CD4-positive, alpha-beta T cell treated with Interleukin-12 subunit alpha and Interleukin-12 subunit beta, for 1 hour (primary cell): ENCODE results near the gene ZNF418.
"Not testable (repeated sequence)": the region's sequence is repeated elsewhere in the genome, so short reads cannot be mapped to it uniquely, and the experiment has no call there.

Source experiments
- DNase-seq: peaks from one replicate; pipeline ENCODE4 v3.0.0-alpha.2; 2020

Gene ZNF418

DNA sequence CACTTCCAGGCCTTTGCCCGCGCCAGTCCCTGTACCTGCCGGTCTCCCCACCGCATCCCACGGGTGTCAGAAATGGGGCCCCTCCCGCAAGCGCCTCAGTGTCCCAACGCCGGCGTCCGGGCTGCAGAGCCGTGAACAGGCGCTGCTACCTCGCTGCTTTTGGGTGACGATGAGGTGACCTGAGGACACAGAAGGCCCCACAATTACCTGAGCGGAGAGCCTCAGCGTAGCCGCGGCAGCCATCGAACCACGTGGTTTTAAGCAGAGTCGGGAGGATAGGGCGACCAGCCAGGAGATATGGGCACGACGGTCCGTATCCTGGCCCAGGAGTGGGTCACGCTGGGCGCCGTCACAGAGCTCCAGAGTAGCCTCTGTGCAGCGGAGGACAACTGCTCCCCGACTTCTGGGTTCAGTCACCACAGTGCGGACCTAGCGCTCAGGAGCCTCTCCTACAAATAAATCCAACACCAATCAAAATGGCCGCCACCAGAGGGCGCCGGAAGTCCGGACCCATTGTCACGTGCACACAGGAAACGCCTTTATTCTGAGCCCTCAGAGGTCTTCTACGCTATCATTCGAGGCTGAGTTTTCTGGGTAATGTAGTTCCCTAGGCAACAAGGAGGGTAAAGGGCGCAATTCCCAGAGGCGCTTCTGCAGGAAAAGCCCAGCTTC lies 46.5 kb downstream of the ZNF418 start, which contains the start of gene ZNF814:
Gene ZNF814 (minus strand): TSS at position 478 of the 672 bp plus-strand sequence. CDS start 235 bp downstream, at position 243.
- DNase-seq = peak; percentile 88

DNA sequence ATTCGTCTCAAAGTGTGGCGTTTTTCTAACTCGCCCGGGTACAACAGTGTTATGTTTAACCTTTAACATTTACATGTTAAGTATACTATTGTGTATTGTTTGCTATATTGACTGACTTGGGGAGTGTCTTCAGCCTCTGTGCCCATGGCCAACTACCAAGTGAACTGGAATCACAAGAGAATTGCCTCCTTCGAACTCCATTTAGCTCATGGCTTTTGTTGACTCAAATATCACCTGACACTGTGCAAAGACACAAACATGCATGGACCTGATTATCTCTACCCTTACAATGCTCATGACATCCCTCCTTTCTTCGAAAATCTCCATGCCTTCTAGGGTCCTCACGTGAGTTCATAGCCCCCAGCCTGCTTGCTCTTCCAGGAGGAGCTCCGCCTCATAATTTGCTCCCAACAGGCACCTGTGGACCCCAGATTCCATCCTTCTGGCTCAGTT lies 47.1 kb downstream of the ZNF418 start:
- no peak for DNase-seq

DNA sequence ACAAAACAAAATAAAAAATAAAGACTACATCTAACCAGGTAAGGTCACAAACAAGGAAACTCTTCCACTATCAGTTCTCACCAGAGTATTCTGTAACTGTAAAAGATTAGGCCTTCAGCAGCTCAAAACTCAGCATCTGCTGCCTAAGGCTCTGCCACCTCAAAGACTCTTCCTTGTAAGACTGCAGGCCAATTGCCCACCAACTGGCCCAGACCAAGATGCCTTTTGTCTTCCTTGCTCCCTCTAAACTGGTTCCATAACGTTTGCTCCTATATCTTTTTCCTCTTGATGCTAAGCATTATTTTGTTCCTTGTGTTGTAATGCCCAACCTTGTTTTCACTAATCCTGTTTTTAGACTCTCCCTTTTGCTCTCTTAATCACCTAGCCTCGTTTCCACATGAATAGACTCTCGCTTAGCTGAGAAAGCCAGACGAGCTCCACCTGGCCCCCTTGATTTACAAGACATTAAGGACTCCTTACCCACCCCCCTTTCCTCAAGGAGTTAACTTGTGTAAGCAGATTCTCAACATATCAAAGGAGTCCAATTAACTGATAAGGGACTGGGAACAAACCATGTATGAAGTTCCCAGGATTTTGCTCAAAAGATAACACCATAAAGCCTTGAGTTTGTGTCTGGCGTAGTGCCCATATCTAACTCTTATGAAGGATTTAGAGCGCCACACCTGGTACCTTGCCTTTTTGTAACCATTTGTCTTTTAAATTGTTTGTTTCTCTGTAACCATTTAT lies 47.8 kb downstream of the ZNF418 start:
- no peak for DNase-seq

DNA sequence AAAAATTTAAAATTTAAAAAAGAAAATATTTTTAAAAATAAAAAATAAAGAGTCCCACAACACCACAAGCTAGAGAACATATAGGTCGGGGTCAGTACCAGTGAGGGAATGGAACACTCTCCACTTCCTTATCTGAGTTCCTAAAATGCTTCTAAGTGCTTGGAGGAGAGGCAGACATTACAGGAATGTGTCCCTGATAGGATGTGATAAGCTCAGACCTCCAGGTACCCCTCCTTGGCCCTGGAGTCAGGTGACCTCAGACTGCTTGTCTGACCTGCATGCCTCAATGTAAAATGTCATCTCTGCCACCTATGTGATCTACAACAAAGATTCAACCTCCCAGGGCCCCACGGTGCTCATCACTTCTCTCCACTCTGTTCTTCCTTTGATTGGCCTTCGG lies 49.2 kb downstream of the ZNF418 start:
- no peak for DNase-seq

DNA sequence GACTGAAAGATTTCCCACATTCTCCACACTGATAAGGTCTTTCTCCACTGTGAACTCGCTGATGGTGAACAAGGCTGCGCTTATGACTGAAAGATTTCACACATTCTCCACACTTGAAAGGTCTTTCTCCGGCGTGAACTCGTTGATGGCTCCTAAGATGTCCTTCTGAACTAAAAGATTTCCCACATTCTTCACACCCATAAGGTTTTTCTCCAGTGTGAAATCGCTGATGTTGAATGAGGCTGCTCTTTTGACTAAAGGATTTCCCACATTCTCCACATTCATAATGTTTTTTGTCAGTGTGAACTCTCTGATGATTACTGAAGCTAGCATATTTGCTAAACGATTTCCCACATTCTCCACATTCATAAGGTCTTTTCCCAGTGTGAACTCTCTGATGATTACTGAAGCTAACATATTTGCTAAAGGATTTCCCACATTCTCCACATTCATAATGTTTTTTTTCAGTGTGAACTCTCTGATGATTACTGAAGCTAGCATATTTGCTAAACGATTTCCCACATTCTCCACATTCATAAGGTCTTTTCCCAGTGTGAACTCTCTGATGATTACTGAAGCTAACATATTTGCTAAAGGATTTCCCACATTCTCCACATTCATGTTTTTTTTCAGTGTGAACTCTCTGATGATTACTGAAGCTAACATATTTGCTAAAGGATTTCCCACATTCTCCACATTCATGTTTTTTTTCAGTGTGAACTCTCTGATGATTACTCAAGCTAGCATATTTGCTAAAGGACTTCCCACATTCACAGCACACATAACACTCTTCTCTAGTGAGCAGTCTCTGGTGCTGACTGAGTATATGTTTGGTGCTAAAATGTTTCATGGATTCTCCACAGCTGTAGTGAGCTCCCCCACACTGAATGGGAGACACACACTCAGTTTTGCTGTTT lies 61.1 kb downstream of the ZNF418 start:
- DNase-seq = not testable (repeated sequence)

DNA sequence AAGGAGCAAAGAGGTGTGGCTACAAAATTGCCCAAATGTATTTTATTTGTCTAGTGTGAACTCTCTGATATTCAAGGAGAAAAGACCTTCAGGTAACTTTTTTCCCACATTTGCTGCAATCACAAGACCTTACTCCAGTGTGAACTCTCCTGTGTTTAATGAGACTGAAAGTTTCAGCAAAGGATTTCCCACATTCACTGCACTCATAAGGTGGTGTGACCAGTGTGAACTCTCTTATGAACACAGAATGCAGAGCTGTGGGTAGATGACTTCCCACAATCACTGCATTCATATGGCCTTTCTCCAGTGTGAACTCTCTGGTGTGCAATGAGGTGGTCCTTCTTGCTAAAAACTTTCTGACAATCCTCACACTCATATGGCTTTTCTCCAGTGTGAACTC lies 62.8 kb downstream of the ZNF418 start:
- DNase-seq = no peak
